ENCODE results near the gene CHML.
A peak's percentile ranks its signal among the peaks of the same experiment; 100 is the strongest.

CHML gene

DNA sequence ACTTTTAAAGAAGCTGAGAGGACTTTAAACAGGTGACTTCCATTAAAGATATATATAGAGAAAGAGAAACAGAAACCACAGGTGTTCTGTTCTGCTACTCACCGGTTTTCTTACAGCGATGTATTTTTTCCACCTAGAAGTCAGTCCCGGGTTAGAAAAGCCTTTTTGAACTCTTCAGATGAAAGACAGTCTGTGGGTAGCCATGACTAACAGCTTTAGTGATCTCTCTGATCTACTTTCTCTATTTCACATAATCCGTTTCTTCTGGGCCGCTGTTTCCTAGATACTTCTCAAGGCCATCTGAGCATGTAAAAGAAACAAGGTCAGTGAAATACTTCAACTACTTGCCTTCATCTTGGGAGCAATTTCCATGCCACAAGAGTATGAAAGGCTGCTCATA lies 37.0 kb upstream of the CHML start:
- Histone ChIP-seq H3K36me3 (ENCODE audit: control insufficient read depth in 2 of 2, insufficient read depth in 1 of 2, low read length in 2 of 2) (no peaks in the 10 kb centered on the region), H3K9me3 (ENCODE audit: control insufficient read depth, insufficient read depth, low read depth, low read length) (no peaks in the 10 kb centered on the region), H3K4me3 (ENCODE audit: low read depth, low read length) (no peak overlapping the region), H3K27ac (ENCODE audit: extremely low read depth, low read depth, low read length) (no peak overlapping the region), H3K4me1 (ENCODE audit: control insufficient read depth, insufficient read depth, low read length) (peaks cover 4% of the 10 kb centered on the region)
- ChIA-PET POLR2A (interaction anchor here (0.7 kb wide), 1 partner anchor 147 kb away, joined by 7 read pairs; no protein-coding TSS in a partner anchor), CTCF (no interaction called here)
- TF ChIP-seq ZNF670 (tag by site-specific recombination; IDR thresholded peaks at IDR 0.05; ENCODE audit: low read depth) (no peak), PRDM1 (tag by site-specific recombination; IDR thresholded peaks at IDR 0.05) (no peak), ZNF510 (tag by site-specific recombination; IDR thresholded peaks at IDR 0.05; ENCODE audit: insufficient replicate concordance) (no peak), ZBTB6 (tag by site-specific recombination; IDR thresholded peaks at IDR 0.05) (no peak), YY1 (tag by site-specific recombination; IDR thresholded peaks at IDR 0.05) (no peak), ZFHX2 (tag by site-specific recombination; conservative IDR thresholded peaks at IDR 0.05) (no peak), ZNF37A (tag by site-specific recombination; IDR thresholded peaks at IDR 0.05) (no peak), SCRT2 (tag by site-specific recombination; IDR thresholded peaks at IDR 0.05) (no peak), ZEB2 (tag by site-specific recombination; IDR thresholded peaks at IDR 0.05) (no peak), ZNF223 (tag by site-specific recombination; IDR thresholded peaks at IDR 0.05) (no peak), ZBTB48 (tag by site-specific recombination; IDR thresholded peaks at IDR 0.05) (no peak), ZBTB1 (tag by site-specific recombination; IDR thresholded peaks at IDR 0.05) (no peak), ZBTB21 (tag by site-specific recombination; IDR thresholded peaks at IDR 0.05) (no peak), ZSCAN23 (tag by site-specific recombination; IDR thresholded peaks at IDR 0.05) (no peak), ZNF211 (tag by site-specific recombination; IDR thresholded peaks at IDR 0.05; ENCODE audit: low read depth) (no peak)
- TF ChIP-seq, protein P1, sequence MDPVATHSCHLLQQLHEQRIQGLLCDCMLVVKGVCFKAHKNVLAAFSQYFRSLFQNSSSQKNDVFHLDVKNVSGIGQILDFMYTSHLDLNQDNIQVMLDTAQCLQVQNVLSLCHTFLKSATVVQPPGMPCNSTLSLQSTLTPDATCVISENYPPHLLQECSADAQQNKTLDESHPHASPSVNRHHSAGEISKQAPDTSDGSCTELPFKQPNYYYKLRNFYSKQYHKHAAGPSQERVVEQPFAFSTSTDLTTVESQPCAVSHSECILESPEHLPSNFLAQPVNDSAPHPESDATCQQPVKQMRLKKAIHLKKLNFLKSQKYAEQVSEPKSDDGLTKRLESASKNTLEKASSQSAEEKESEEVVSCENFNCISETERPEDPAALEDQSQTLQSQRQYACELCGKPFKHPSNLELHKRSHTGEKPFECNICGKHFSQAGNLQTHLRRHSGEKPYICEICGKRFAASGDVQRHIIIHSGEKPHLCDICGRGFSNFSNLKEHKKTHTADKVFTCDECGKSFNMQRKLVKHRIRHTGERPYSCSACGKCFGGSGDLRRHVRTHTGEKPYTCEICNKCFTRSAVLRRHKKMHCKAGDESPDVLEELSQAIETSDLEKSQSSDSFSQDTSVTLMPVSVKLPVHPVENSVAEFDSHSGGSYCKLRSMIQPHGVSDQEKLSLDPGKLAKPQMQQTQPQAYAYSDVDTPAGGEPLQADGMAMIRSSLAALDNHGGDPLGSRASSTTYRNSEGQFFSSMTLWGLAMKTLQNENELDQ (tag by site-specific recombination; IDR thresholded peaks at IDR 0.05; ENCODE audit: low read depth), result no peak
- TF ChIP-seq, protein P2, sequence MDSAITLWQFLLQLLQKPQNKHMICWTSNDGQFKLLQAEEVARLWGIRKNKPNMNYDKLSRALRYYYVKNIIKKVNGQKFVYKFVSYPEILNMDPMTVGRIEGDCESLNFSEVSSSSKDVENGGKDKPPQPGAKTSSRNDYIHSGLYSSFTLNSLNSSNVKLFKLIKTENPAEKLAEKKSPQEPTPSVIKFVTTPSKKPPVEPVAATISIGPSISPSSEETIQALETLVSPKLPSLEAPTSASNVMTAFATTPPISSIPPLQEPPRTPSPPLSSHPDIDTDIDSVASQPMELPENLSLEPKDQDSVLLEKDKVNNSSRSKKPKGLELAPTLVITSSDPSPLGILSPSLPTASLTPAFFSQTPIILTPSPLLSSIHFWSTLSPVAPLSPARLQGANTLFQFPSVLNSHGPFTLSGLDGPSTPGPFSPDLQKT (IDR thresholded peaks at IDR 0.05; ENCODE audit: borderline replicate concordance, low read depth, low read length), result no peak

DNA sequence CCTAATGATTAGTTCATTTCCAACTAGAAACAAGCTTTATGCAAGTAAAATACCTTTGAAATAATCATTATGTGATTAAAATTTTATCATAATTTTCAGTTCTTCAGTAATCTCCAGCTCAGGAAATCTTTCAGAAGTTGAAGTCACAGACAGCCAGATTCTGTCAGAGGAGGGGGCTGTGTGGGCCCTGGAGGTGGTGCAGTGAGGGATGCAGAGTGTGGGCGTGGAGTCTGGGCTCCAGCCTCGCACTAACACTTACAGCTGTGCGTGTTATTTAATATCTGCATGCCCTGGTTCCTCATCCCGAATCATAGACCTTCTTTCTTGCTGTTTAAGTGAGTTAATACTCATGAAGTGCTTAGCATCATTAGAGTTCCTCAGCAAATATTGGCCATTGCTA lies 35.8 kb upstream of the CHML start:
- no peaks in the 10 kb centered on the region for H3K9me3 ChIP-seq (ENCODE audit: control insufficient read depth, insufficient read depth, low read depth, low read length)
- ChIA-PET POLR2A (no interaction called here), CTCF (interaction anchor here (0.8 to 1.1 kb wide), 2 partner anchors 8 to 42 kb away, joined by 3 read pairs; no protein-coding TSS in a partner anchor)
- no peak overlapping the region for H3K4me3 ChIP-seq (ENCODE audit: low read depth, low read length)
- peaks cover 4% of the 10 kb centered on the region for H3K4me1 ChIP-seq (ENCODE audit: control insufficient read depth, insufficient read depth, low read length)
- TF ChIP-seq, protein P3, sequence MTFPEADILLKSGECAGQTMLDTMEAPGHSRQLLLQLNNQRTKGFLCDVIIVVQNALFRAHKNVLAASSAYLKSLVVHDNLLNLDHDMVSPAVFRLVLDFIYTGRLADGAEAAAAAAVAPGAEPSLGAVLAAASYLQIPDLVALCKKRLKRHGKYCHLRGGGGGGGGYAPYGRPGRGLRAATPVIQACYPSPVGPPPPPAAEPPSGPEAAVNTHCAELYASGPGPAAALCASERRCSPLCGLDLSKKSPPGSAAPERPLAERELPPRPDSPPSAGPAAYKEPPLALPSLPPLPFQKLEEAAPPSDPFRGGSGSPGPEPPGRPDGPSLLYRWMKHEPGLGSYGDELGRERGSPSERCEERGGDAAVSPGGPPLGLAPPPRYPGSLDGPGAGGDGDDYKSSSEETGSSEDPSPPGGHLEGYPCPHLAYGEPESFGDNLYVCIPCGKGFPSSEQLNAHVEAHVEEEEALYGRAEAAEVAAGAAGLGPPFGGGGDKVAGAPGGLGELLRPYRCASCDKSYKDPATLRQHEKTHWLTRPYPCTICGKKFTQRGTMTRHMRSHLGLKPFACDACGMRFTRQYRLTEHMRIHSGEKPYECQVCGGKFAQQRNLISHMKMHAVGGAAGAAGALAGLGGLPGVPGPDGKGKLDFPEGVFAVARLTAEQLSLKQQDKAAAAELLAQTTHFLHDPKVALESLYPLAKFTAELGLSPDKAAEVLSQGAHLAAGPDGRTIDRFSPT (tag by site-specific recombination; IDR thresholded peaks at IDR 0.05), result no peak
- TF ChIP-seq ZNF555 (tag by site-specific recombination; conservative IDR thresholded peaks at IDR 0.05) (no peak), EGR2 (tag by site-specific recombination; IDR thresholded peaks at IDR 0.05; ENCODE audit: low read depth) (peak; percentile 82), ZFHX2 (tag by site-specific recombination; conservative IDR thresholded peaks at IDR 0.05) (peak; percentile 86)
- H3K27ac ChIP-seq (ENCODE audit: extremely low read depth, low read depth, low read length), result no peak overlapping the region
- H3K36me3 ChIP-seq (ENCODE audit: control insufficient read depth in 2 of 2, insufficient read depth in 1 of 2, low read length in 2 of 2), result no peaks in the 10 kb centered on the region

Data from HEK293 (cell line).